ENCODE results near the gene LHFPL3. TPM values are rescaled to one million over a fixed set of nuclear protein-coding genes. Genes with fewer than 3 reads are reported as not detected.

The LHFPL3 gene
- total RNA-seq, 1 experiment from 2014 or later: not detected

GRCh38 chr7:104903044-104903443 lies 574.6 kb downstream of the LHFPL3 start:
- ChIA-PET POLR2A (no interaction called here), RAD21 (ENCODE audit: low non-redundant PET in 1 of 2, low total read pairs in 2 of 2, uncharacterized antibody in 2 of 2, unreplicated experiment in 2 of 2) (no interaction called here), CTCF (no interaction called here)
- no peaks in the 10 kb centered on the region for H3K36me3 ChIP-seq (ENCODE audit: control insufficient read depth in 1 of 2, insufficient read depth in 2 of 2, low read length in 2 of 2)
- no TSS peak for BruUV-seq (replicated peaks)
- H3K27ac ChIP-seq (ENCODE audit: low read depth, low read length): no peak overlapping the region
- intact Hi-C loops (cut with micrococcal nuclease): no loop called here
- no peaks in the 10 kb centered on the region for H4K20me1 ChIP-seq (ENCODE audit: insufficient read depth)
- DNase-seq (ENCODE audit: low read depth, low spot score): no peak
- no peaks in the 10 kb centered on the region for H3K9me3 ChIP-seq (ENCODE audit: control insufficient read depth in 1 of 2, insufficient read depth in 1 of 2, low read depth in 1 of 2, low read length in 2 of 2)
- H3K27me3 ChIP-seq (ENCODE audit: insufficient read depth, low read length): peaks cover 21% of the 10 kb centered on the region
- TF ChIP-seq SRF (IDR thresholded peaks at IDR 0.05; ENCODE audit: low read depth) (no peak), EGR1 (IDR thresholded peaks at IDR 0.05; ENCODE audit: low read depth) (no peak), FOSL1 (IDR thresholded peaks at IDR 0.05; ENCODE audit: low read depth) (no peak), YY1 (IDR thresholded peaks at IDR 0.05; ENCODE audit: extremely low read depth, insufficient replicate concordance, low read depth, low read length) (no peak), MAX (IDR thresholded peaks at IDR 0.05) (no peak), CTCF (IDR thresholded peaks at IDR 0.05 in 2 of 3, conservative IDR thresholded peaks at IDR 0.05 in 1 of 3; ENCODE audit: borderline replicate concordance in 1 of 3, insufficient read depth in 1 of 3, low read depth in 2 of 3, low read length in 2 of 3) (no peak), ZBTB33 (IDR thresholded peaks at IDR 0.05; ENCODE audit: extremely low read depth, insufficient replicate concordance, low read length) (no peak), TCF7L2 (IDR thresholded peaks at IDR 0.05; ENCODE audit: borderline replicate concordance, extremely low read depth, insufficient read depth, insufficient read length) (no peak), REST (IDR thresholded peaks at IDR 0.05; ENCODE audit: low read depth) (no peak), JUND (IDR thresholded peaks at IDR 0.05) (no peak), ELF1 (IDR thresholded peaks at IDR 0.05; ENCODE audit: borderline replicate concordance, low read depth) (no peak), POLR2A (IDR thresholded peaks at IDR 0.05; ENCODE audit: borderline replicate concordance, extremely low read depth, insufficient read depth, insufficient read length) (no peak), EZH2 (IDR thresholded peaks at IDR 0.05) (no peak), EZH2phosphoT487 (IDR thresholded peaks at IDR 0.05; ENCODE audit: borderline replicate concordance) (no peak), CEBPB (IDR thresholded peaks at IDR 0.05; ENCODE audit: low read depth) (no peak), SP1 (IDR thresholded peaks at IDR 0.05; ENCODE audit: low read depth) (no peak), SIN3A (IDR thresholded peaks at IDR 0.05; ENCODE audit: low read depth) (no peak), POLR2AphosphoS5 (IDR thresholded peaks at IDR 0.05; ENCODE audit: low read depth, low read length) (no peak)
- H3K9me2 ChIP-seq (ENCODE audit: insufficient read depth): no peaks in the 10 kb centered on the region
- no peak for ATAC-seq
- H2AFZ ChIP-seq (ENCODE audit: low read depth, low read length, poor library complexity, severe bottlenecking): no peak overlapping the region
- no peak overlapping the region for H3K9ac ChIP-seq (ENCODE audit: low read length)
- no peak overlapping the region for H3K4me3 ChIP-seq (replicated peaks in 1 of 2; ENCODE audit: low read depth in 1 of 2, low read length in 2 of 2)
- H3K4me1 ChIP-seq (ENCODE audit: control insufficient read depth in 1 of 2, insufficient read depth in 2 of 2, low read length in 2 of 2): no peaks in the 10 kb centered on the region
- no peak overlapping the region for H3K4me2 ChIP-seq (ENCODE audit: low read length)
- no peaks in the 10 kb centered on the region for H3K79me2 ChIP-seq (ENCODE audit: insufficient read depth, low read length)
